ENCODE data around the gene RASA3.

DNA sequence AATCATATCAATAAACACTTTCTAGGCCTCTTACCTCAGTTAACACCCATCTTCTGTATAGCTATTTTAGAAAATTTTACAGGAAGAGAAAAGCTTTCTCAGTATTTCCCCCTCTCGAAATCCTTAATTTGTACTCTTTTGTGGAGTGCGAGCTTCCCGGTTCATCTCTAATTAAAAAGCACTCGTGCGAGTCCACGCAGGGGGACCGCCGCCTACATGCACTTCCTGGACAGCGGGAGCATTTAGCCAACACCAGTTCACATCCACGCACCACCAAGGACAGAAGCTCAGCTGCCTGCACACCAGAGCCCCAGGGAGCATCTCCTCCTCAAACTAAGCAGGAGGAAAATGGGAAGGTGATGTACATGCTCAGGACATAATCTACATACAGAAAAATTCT lies 60.0 kb downstream of the RASA3 start:
- TF ChIP-seq, protein P1, sequence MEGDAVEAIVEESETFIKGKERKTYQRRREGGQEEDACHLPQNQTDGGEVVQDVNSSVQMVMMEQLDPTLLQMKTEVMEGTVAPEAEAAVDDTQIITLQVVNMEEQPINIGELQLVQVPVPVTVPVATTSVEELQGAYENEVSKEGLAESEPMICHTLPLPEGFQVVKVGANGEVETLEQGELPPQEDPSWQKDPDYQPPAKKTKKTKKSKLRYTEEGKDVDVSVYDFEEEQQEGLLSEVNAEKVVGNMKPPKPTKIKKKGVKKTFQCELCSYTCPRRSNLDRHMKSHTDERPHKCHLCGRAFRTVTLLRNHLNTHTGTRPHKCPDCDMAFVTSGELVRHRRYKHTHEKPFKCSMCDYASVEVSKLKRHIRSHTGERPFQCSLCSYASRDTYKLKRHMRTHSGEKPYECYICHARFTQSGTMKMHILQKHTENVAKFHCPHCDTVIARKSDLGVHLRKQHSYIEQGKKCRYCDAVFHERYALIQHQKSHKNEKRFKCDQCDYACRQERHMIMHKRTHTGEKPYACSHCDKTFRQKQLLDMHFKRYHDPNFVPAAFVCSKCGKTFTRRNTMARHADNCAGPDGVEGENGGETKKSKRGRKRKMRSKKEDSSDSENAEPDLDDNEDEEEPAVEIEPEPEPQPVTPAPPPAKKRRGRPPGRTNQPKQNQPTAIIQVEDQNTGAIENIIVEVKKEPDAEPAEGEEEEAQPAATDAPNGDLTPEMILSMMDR (IDR thresholded peaks at IDR 0.05; ENCODE audit: extremely low read depth in 1 of 2, insufficient read depth in 1 of 2, low read depth in 1 of 2, low read length in 2 of 2): no peak
- TF ChIP-seq MYC (IDR thresholded peaks at IDR 0.05; ENCODE audit: low read depth, low read length): no peak

Data from endothelial cell of umbilical vein (primary cell).